ENCODE results near the gene SNX4.

Gene SNX4

DNA sequence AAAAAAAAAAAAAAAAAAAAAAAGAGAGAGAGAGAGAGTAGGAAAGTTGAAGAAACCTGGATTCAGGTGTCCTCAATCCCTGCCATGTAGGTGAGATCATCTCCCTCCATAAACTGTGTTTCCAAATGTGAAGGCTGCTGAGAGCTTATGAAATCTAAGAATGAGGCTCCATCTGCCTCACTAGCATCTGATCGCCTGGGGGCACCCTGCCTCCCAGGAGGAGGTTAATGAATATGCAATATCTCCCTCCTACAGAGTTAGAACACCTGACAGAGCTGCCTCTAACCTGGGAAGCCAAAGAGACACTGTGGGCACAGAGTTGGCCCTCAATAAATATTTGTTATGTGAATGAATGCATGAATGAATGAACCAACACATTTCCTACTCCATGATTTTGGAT, 121.0 kb downstream of the SNX4 start:
- no peak for DNase-seq

All from activated CD4-positive, CD25-positive, alpha-beta regulatory T cell (primary cell).